H9 (cell line): ENCODE data around the gene AGBL4. TPM values are rescaled to one million over a fixed set of nuclear protein-coding genes. Genes with fewer than 3 reads are reported as not detected.

ENCODE experiments used
- DNase-seq: peaks from one replicate; pipeline ENCODE4 v3.0.0-alpha.2; 2017
- H2AFZ ChIP-seq: one replicate; pipeline ENCODE4 v1.6.1; 2013; ENCODE audit warnings: mild to moderate bottlenecking, low read length, control low read depth, moderate library complexity
- H2AK5ac ChIP-seq: 2 replicates; pipeline ENCODE4 v1.6.1; 2013; ENCODE audit warnings: low read length, control low read depth, mixed read lengths; ENCODE audit not compliant: insufficient read length
- H2BK120ac ChIP-seq: one replicate; pipeline ENCODE4 v1.6.1; 2013; ENCODE audit warnings: low read depth, mild to moderate bottlenecking, low read length, control low read depth, inconsistent platforms; ENCODE audit not compliant: poor library complexity, severe bottlenecking
- H2BK12ac ChIP-seq: 2 replicates; pipeline ENCODE4 v1.6.1; 2013; ENCODE audit warnings: low read length, control low read depth, mixed read lengths, low read depth; ENCODE audit not compliant: insufficient read length
- H2BK15ac ChIP-seq: 2 replicates; pipeline ENCODE4 v1.6.1; 2013; ENCODE audit warnings: low read depth, low read length, control low read depth
- H2BK20ac ChIP-seq: one replicate; pipeline ENCODE4 v1.6.1; 2013; ENCODE audit warnings: low read depth, mild to moderate bottlenecking, low read length, control low read depth, inconsistent platforms; ENCODE audit not compliant: poor library complexity, severe bottlenecking
- H2BK5ac ChIP-seq: 2 replicates; pipeline ENCODE4 v1.6.1; 2013; ENCODE audit warnings: low read length, control low read depth, mixed read lengths; ENCODE audit not compliant: insufficient read length
- H3K14ac ChIP-seq: 2 replicates; pipeline ENCODE4 v1.6.1; 2013; ENCODE audit warnings: low read length, control low read depth; ENCODE audit not compliant: insufficient read depth
- H3K18ac ChIP-seq: 2 replicates; pipeline ENCODE4 v1.6.1; 2013; ENCODE audit warnings: low read depth, mild to moderate bottlenecking, mixed read lengths, low read length, control low read depth; ENCODE audit not compliant: insufficient read length
- H3K23ac ChIP-seq: 2 replicates; pipeline ENCODE4 v1.6.1; 2013; ENCODE audit warnings: low read length, control low read depth, mixed read lengths, low read depth; ENCODE audit not compliant: insufficient read length
- H3K23me2 ChIP-seq: 2 replicates; pipeline ENCODE4 v1.6.1; 2013; ENCODE audit warnings: low read depth, mild to moderate bottlenecking, mixed read lengths, low read length, control low read depth; ENCODE audit not compliant: insufficient read length, poor library complexity, severe bottlenecking
- H3K27ac ChIP-seq: 2 replicates; pipeline ENCODE4 v1.5.1; 2013; ENCODE audit warnings: low read length, control low read depth, mixed read lengths, low read depth; ENCODE audit not compliant: insufficient read length
- H3K27me3 ChIP-seq: 2 replicates; pipeline ENCODE4 v1.6.1; 2013; ENCODE audit warnings: low read length, control low read depth, inconsistent platforms; ENCODE audit not compliant: insufficient read depth
- H3K4ac ChIP-seq: 2 replicates; pipeline ENCODE4 v1.6.1; 2013; ENCODE audit warnings: low read depth, mild to moderate bottlenecking, control low read depth, inconsistent platforms, low read length, moderate library complexity
- H3K4me1 ChIP-seq: 2 replicates; pipeline ENCODE4 v1.6.1; 2013; ENCODE audit warnings: low read length, control low read depth, inconsistent platforms; ENCODE audit not compliant: insufficient read depth
- H3K4me2 ChIP-seq: 2 replicates; pipeline ENCODE4 v1.6.1; 2013; ENCODE audit warnings: low read length, control low read depth, mixed read lengths; ENCODE audit not compliant: insufficient read length, insufficient read depth
- H3K56ac ChIP-seq: 2 replicates; pipeline ENCODE4 v1.6.1; 2013; ENCODE audit warnings: low read depth, mild to moderate bottlenecking, mixed read lengths, low read length, control low read depth; ENCODE audit not compliant: insufficient read length
- H3K79me1 ChIP-seq: 2 replicates; pipeline ENCODE4 v1.6.1; 2013; ENCODE audit warnings: low read depth, mild to moderate bottlenecking, moderate library complexity, low read length, control low read depth, inconsistent platforms; ENCODE audit not compliant: insufficient read depth, poor library complexity, severe bottlenecking
- H3K79me2 ChIP-seq: 2 replicates; pipeline ENCODE4 v1.6.1; 2013; ENCODE audit warnings: low read length, control low read depth, inconsistent platforms; ENCODE audit not compliant: insufficient read depth
- H3K9ac ChIP-seq: 2 replicates; pipeline ENCODE4 v1.6.1; 2013; ENCODE audit warnings: low read length, control low read depth, mixed read lengths; ENCODE audit not compliant: insufficient read length; ENCODE audit errors: extremely low read depth
- H3K9me3 ChIP-seq: one replicate; pipeline ENCODE4 v1.6.1; 2013; ENCODE audit warnings: low read depth, low read length, inconsistent platforms; ENCODE audit not compliant: control insufficient read depth
- H3T11ph ChIP-seq: one replicate; pipeline ENCODE4 v1.6.1; 2013; ENCODE audit warnings: mild to moderate bottlenecking, low read length, control low read depth, inconsistent platforms
- H4K20me1 ChIP-seq: one replicate; pipeline ENCODE4 v1.6.1; 2013; ENCODE audit not compliant: control insufficient read depth, insufficient read length, insufficient read depth
- H4K5ac ChIP-seq: 2 replicates; pipeline ENCODE4 v1.6.1; 2013; ENCODE audit warnings: low read depth, mild to moderate bottlenecking, mixed read lengths, low read length, control low read depth; ENCODE audit not compliant: insufficient read length
- H4K8ac ChIP-seq: replicated peaks from 2 replicates; pipeline ENCODE4 v1.6.1; 2013; ENCODE audit warnings: low read length, control low read depth, mixed read lengths, low read depth; ENCODE audit not compliant: insufficient read length
- H4K91ac ChIP-seq: 2 replicates; pipeline ENCODE4 v1.6.1; 2013; ENCODE audit warnings: low read depth, mild to moderate bottlenecking, moderate library complexity, mixed read lengths, low read length, control low read depth; ENCODE audit not compliant: insufficient read length
- H3K27ac Mint-ChIP-seq, 3 experiments: 2 replicates in 2 of 3; 3 replicates in 1 of 3; pipeline ENCODE4 v1.8.0; 2020 to 2021; ENCODE audit warnings: mixed read lengths in 3 of 3, mild to moderate bottlenecking in 1 of 3, moderate library complexity in 1 of 3
- H3K27me3 Mint-ChIP-seq: 2 replicates; pipeline ENCODE4 v1.8.0; 2021; ENCODE audit warnings: low read depth, mild to moderate bottlenecking, moderate library complexity, mixed read lengths
- H3K36me3 Mint-ChIP-seq, 3 experiments: 2 replicates in 2 of 3; 3 replicates in 1 of 3; pipeline ENCODE4 v1.8.0; 2020 to 2021; ENCODE audit warnings: low read depth in 3 of 3, mixed read lengths in 3 of 3; ENCODE audit not compliant: insufficient read depth in 1 of 3
- H3K4me1 Mint-ChIP-seq, 2 experiments: 2 replicates each; pipeline ENCODE4 v1.8.0; 2020; ENCODE audit warnings: mixed read lengths in 2 of 2
- H3K4me3 Mint-ChIP-seq, 2 experiments: 2 replicates in 1 of 2; 3 replicates in 1 of 2; pipeline ENCODE4 v1.8.0; 2020 to 2021; ENCODE audit warnings: mild to moderate bottlenecking in 2 of 2, mixed read lengths in 2 of 2, moderate library complexity in 1 of 2
- H3K9me3 Mint-ChIP-seq, 2 experiments: 2 replicates in 1 of 2; 3 replicates in 1 of 2; pipeline ENCODE4 v1.8.0; 2020; ENCODE audit warnings: mild to moderate bottlenecking in 2 of 2, mixed read lengths in 2 of 2, moderate library complexity in 1 of 2
- WGBS: extraction: QIAGEN DNeasy Blood & Tissue Kit; methylation state at CpG from one replicate; pipeline ENCODE4 v1.1.7; 2013; ENCODE audit warnings: missing lambda C conversion rate, low lambda C conversion rate, mixed read lengths; ENCODE audit not compliant: insufficient read length; ENCODE audit errors: extremely low coverage; 5-methylcytosine and 5-hydroxymethylcytosine counted together
- total RNA-seq: library from RNA; stranded (reverse); gene quantifications from 2 replicates; pipeline ENCODE4 v1.2.1, GENCODE V29; 2021
- TF ChIP-seq, protein P1 (sequence below): fragments of 200-600 bp; sonication (generic); conservative IDR thresholded peaks from 3 replicates; pipeline ENCODE4 v1.8.0; 2021; ENCODE audit warnings: antibody characterized with exemption, mild to moderate bottlenecking

Gene AGBL4
- total RNA-seq, 1 experiment from 2014 or later: not detected

DNA sequence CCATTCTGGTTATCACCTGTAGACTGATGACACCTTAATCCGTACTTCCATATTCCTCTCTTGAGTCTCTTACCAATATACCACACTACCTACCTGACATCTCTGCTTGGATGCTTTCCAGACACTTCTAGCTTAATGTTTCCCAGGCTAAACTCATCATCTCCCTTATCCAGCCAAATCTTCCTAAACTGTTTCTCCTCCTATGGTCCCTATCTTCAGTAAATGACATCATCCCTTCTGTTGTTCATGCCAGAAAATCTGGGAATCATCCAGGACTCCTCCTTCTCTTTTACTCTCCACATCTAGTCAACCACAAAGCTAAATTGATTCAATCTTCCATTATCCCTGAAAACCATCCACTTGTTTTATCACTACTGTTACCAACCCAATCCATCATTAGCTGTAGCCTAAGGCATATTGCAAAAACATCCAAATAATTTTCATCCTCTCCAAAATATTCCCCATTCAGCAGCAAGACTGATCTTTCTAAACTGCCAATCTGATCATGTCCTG, 783.0 kb downstream of the AGBL4 start:
- peaks cover 22% of the 10 kb centered on the region for H3K9me3 ChIP-seq
- no peaks in the 10 kb centered on the region for H3K79me1 ChIP-seq
- no peaks in the 10 kb centered on the region for H3K4me1 Mint-ChIP-seq
- H3K4ac ChIP-seq: no peak overlapping the region
- H3K27me3 Mint-ChIP-seq: no peaks in the 10 kb centered on the region; the same call in none of the 2 replicates
- TF ChIP-seq, protein P1, sequence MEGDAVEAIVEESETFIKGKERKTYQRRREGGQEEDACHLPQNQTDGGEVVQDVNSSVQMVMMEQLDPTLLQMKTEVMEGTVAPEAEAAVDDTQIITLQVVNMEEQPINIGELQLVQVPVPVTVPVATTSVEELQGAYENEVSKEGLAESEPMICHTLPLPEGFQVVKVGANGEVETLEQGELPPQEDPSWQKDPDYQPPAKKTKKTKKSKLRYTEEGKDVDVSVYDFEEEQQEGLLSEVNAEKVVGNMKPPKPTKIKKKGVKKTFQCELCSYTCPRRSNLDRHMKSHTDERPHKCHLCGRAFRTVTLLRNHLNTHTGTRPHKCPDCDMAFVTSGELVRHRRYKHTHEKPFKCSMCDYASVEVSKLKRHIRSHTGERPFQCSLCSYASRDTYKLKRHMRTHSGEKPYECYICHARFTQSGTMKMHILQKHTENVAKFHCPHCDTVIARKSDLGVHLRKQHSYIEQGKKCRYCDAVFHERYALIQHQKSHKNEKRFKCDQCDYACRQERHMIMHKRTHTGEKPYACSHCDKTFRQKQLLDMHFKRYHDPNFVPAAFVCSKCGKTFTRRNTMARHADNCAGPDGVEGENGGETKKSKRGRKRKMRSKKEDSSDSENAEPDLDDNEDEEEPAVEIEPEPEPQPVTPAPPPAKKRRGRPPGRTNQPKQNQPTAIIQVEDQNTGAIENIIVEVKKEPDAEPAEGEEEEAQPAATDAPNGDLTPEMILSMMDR: no peak
- H3K9ac ChIP-seq: no peak overlapping the region
- no peak overlapping the region for H2AK5ac ChIP-seq
- no peak overlapping the region for H3K14ac ChIP-seq
- no peak overlapping the region for H3T11ph ChIP-seq
- no peak overlapping the region for H3K27ac Mint-ChIP-seq
- H3K4me1 ChIP-seq: no peaks in the 10 kb centered on the region
- H2AFZ ChIP-seq: no peak overlapping the region
- H4K8ac ChIP-seq: no peak overlapping the region
- H3K23me2 ChIP-seq: no peaks in the 10 kb centered on the region
- no peak overlapping the region for H3K23ac ChIP-seq
- H3K56ac ChIP-seq: no peak overlapping the region
- no peak overlapping the region for H4K91ac ChIP-seq
- H3K27me3 ChIP-seq: no peaks in the 10 kb centered on the region
- no peak overlapping the region for H2BK120ac ChIP-seq
- H2BK5ac ChIP-seq: no peak overlapping the region
- no peak overlapping the region for H3K4me3 Mint-ChIP-seq
- no peak overlapping the region for H2BK20ac ChIP-seq
- no peak overlapping the region for H3K18ac ChIP-seq
- H2BK12ac ChIP-seq: no peak overlapping the region
- WGBS: no CpG with 5 or more reads among the region's 1 CpG
- H3K9me3 Mint-ChIP-seq: peaks cover 82 to 86% of the 10 kb centered on the region in 2 experiments
- H4K5ac ChIP-seq: no peak overlapping the region
- no peak overlapping the region for H3K4me2 ChIP-seq
- DNase-seq: no peak
- H3K36me3 Mint-ChIP-seq: peaks cover 4 to 29% (median 4%) of the 10 kb centered on the region in 3 experiments; a peak in 6 of 7 replicates
- no peak overlapping the region for H3K27ac ChIP-seq
- no peaks in the 10 kb centered on the region for H3K79me2 ChIP-seq
- no peak overlapping the region for H2BK15ac ChIP-seq
- H4K20me1 ChIP-seq: no peaks in the 10 kb centered on the region
